Mesenteric fat pad (tissue), 1 donor: ENCODE data around the gene ACAT2. TPM values are rescaled to one million over a fixed set of nuclear protein-coding genes. Genes with fewer than 3 reads are reported as not detected.
A peak's percentile ranks its signal among the peaks of the same experiment; 100 is the strongest.
"Not testable (repeated sequence)": the region's sequence is repeated elsewhere in the genome, so short reads cannot be mapped to it uniquely, and the experiment has no call there.

Experiments used
- DNase-seq: peaks from one replicate; pipeline ENCODE4 v3.0.0-alpha.2; 2020; ENCODE audit warnings: low spot score
- total RNA-seq: library from RNA; stranded (reverse); fragmentation: NEBNext Ultra II Directional; extraction: Animal tissue kit (Norgen Biotek cat#: 25700); gene quantifications from one replicate; pipeline ENCODE4 v1.2.1, GENCODE V29; 2021
- donor health status: DM: yes; HTN: yes; CAD: no.

Gene ACAT2
- total RNA-seq, 1 donor from 2014 or later: 11.1 TPM

DNA sequence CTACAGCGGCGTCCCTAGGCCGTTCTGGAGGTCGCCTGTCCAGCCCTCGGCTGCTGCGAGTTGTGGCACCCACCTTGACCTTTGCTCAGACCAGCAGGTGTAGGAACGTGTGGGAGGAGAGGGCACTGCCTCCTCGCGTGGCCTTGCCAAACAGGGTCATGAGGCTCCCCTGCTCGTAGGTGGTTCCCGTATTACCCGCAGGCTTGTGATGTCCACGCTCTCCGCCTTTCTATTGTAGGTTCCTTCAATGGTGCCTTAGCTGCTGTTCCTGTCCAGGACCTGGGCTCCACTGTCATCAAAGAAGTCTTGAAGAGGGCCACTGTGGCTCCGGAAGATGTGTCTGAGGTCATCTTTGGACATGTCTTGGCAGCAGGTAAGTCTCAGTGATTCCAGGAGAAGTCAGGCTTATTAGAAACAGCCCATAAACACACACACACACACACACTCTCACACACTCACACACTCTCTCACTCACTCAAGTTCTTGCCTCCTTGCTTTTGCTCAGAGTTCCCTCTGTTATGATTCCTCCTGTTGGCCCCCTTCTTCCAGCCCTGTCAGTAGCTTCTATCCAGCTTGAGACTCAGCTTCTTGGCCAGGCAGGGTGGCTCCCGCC is 942 bp downstream of the ACAT2 start:
- no peak for DNase-seq

DNA sequence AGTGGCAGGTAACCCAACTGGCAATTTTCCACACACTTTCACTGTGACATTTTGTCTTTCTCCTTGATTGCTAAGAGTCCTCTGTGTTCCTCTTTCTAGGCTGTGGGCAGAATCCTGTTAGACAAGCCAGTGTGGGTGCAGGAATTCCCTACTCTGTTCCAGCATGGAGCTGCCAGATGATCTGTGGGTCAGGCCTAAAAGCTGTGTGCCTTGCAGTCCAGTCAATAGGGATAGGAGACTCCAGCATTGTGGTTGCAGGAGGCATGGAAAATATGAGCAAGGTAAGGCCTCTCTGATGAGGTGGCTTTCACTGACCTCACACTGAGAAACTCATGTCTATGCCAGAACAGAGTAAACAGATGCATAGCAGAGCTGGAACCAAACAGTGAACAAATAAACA is 5.1 kb downstream of the ACAT2 start:
- DNase-seq: no peak

DNA sequence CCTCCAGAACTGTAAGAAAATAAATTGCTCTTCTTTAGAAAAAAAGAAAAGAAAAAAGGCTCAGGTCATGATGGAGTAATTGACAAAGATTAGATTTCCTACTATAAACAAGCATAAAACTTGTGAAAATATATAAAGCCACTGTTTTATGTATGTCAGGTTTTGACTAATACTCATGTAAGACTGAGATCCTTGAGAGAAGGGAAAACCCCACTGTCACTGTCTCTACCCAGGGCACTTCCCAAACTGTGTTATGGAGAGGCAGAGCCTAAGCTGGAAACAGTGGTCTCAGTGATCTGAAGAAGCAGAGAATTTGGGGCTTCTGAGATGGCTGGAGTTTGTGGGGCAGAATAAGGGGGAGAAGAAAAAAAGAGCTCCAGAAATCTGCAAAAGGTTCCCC is 7.6 kb downstream of the ACAT2 start:
- no peak for DNase-seq

DNA sequence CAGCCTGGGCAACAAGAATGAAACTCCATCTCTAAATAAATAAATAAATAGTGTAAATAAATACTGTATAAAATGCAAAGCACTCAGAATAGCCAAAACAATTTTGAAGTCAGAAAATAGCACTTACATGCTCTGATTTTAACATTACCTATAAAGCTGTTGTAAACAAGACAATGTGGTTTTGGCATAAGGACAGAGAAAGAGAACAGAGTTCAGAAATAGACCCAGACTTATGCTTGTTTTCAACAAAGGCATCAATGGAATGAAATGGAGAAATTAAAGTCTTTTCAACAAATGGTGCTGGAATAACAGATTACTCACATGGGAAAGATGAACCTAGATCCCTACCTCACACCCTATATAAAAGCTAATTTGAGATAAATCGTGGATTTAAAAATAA is 10.4 kb downstream of the ACAT2 start:
- DNase-seq: no peak

DNA sequence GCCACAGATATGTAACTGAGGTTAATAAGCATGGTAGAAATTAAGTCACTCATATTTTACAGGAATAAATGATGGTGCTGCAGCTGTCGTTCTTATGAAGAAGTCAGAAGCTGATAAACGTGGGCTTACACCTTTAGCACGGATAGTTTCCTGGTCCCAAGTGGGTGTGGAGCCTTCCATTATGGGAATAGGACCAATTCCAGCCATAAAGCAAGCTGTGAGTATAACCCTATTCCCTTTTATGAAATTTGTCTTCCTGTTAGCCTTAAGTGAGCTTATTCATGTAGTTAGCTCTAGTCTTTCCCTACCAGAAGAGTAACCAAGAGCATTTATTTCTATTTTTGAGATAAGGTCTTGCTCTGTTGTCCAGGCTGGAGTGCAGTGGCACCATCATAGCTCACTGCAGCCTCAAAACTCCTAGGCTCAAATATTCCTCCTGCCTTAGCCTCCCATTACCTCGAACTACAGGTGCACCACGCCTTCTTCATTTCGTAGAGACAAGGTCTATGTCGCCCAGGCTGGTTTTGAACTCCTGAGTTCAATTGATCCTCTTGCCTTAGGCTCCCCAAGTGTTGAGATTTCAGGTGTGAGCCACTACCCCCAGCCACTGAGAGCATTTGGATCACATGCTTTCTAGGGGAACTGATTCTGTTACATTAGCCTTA is 15.5 kb downstream of the ACAT2 start:
- no peak for DNase-seq

DNA sequence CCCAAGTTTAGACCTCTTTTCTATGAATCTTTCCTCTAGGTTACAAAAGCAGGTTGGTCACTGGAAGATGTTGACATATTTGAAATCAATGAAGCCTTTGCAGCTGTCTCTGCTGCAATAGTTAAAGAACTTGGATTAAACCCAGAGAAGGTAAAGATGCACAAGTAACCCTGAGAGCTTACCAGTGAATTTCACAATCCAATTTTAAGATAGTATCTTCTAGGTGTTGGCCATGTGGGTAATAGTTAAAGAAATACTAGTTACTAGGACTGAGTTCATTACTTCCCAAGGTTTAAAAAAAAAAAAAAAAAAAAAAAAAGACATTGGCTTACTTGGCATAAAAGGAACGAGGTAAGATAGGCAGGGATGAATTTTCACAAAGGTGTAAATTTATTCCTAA is 16.3 kb downstream of the ACAT2 start:
- no peak for DNase-seq

DNA sequence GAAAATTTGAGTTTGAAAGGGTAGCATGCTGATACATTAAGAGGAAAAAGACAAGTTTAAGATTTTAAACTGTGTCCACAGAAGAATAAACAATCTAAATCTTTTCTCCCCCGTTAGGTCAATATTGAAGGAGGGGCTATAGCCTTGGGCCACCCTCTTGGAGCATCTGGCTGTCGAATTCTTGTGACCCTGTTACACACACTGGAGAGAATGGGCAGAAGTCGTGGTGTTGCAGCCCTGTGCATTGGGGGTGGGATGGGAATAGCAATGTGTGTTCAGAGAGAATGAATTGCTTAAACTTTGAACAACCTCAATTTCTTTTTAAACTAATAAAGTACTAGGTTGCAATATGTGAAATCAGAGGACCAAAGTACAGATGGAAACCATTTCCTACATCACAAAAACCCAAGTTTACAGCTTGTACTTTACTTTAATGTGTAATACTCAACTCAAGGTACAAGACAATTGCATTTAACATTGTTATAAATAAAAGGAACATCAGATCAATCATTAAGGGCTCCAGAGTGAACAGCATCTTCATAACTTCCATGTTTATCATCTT is 16.8 kb downstream of the ACAT2 start:
- DNase-seq: no peak

DNA sequence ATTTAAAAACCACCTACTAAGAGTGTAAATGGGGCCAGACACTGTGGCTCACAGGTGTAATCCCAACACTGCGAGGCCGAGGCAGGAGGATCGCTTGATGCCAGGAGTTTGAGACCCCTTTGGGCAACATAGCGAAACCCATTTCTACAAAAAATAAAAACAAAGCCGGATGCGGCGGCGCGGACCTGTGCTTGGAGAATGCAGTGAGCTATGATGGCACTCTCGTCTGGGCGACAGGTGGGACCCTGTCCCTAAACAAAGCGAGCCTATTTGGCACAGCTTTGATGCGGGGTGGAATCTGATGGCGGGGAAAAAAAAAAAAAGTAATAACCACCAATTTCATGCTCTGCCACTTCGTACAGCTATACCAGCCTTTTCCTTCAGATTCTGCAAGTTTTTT is 26.4 kb downstream of the ACAT2 start:
- no peak for DNase-seq

DNA sequence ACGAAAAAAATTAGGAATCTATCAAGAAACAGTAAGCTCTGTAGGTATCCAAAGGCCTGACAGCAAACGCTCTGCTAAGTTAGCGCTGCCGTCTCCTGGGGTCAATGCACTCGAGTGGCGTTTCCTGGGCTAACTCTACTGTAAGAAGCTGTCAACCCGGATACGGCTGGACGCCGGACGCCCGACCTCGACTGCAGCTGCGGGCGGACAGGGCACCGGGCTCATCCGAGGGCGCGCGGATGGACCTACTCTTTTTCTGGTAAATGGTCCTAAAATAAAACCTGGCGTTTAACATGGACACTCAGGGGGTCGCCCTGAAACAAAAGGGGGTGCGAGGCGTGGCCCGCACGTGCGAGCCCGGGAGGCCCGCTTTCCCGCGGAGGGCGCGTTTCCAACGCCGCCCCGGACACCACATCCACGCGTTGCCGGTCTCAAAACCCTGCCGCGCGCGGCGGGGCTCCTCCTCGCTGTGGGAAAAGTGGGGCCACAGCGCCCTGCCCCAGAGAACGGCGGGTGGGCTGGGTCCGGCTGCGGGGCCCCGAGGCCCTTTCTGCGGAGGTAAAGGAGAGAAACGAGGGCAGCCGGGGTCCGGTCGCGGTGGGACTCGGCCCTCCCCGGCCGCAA is 27.0 kb downstream of the ACAT2 start:
- no peak for DNase-seq

DNA sequence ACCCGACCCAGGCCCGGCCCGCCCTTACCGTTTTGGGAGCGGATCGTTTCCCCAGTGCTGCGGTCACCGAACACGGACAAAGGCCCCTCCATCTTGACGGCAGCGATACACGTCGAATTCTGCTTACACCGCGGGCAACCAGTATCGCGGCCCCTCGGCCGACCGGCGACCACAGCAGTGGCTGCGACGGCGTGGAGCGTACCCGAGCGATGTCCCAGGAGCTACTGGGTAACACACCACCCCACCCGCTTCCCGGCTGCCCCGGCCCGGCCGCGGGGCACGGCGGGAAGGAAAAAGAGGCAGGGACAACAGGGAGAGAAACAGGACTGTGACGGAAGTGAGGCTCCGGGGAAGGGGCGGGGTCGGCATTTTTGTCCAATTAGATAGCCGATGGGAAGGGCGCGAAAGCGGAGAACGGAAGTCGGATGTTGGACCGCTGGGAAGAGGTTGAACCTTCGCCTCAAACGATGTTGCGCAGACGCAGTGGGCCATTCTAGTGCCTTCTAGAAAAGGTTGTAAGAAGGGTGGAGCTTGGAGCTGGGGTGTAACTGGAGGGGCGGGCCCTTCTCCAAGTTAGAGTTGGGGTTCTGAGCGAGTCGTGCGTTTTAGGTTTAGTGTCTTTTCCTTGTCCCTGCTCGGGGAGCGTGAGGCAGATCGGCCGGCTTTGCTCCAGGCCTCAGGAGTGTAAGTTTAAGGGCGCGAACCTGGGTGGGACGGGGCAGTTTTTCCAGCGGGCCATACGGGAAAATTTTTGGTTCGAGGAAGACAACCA is 27.7 kb downstream of the ACAT2 start, which contains the start of gene TCP1:
Gene TCP1 (minus strand): TSS at position 226 of the 772 bp plus-strand sequence. CDS start 134 bp downstream, at position 92.
- peak; percentile 98 for DNase-seq

DNA sequence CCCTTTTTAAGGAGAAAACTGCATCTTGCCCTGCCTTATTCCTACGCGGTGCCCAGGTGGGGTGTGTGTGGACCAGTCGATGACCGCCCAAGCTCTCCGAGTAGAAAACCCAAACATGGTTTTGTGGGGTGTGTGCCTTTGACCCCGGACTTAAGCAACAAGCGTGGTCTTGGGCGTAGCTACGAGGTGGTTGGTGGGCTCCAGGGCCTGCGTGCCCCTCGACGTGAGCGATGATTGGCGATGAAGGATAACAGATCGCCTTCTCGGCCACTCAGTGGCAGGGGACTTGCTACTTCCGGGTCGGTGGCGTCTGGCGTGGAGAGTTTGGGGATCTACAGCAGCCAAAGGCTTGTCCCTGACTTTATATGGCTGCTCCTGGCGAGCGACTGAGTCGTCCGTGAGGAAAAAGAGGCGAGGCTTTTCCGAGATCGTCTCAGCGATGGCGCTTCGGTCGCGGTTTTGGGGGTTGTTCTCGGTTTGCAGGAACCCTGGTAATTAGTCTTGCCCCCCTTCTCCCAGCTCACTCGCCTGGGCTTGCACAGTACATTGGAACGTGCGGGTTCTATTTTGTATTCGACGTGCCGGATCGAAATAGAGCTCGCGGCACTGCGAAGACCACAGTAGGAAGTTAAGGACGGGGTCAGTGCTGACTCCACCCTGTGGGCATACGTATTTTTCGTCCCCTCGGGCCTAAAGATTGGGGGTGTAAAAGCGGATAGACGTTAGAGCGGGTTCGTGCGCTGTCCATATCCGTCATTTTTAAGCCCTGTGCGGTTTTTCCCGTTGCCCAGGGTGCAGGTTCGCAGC is 28.5 kb downstream of the ACAT2 start, which contains the start of gene MRPL18:
Gene MRPL18 (plus strand): TSS at position 319 of the 807 bp plus-strand sequence. CDS start 121 bp downstream, at position 440.
- peak; percentile 97 for DNase-seq

DNA sequence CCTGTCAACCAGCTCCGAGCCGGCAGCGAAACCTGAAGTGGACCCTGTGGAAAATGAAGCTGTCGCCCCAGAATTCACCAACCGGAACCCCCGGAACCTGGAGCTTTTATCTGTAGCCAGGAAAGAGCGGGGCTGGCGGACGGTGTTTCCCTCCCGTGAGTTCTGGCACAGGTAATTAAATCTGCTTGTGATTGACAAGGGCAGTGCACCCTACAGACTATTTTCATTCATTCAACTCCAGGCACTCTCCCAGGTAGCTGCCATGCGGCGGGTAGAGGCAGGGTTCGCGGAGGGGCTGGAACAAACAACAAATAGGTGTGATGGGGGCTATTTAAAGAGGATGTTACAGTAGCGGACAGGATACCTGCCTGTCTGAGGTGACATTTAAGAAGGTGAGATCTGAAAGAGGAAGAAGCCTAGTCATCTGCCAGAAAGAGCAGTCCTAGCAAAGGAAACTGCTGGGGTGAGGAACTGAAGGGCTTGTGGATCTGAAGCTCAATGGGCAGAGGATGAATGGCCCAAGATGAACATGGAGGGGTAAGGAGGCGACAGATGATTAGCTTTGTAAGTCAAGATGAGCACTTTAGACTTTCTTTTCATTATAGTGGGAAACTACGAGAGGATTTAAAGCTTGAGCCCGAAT is 29.2 kb downstream of the ACAT2 start:
- no peak for DNase-seq

DNA sequence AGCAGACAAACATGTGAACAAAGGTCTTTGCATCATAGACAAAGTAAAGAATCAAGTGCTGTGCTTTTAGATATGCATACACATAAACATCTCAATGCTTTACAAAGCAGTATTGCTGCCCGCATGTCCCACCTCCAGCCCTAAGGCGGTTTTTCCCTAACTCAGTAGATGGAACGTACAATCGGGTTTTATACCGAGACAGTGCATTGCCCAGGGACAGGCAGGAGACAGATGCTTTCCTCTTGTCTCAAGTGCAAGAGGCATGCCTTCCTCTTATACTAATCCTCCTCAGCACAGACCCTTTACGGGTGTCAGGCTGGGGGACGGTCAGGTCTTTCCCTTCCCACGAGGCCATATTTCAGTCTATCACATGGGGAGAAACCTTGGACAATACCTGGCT is 33.1 kb downstream of the ACAT2 start:
- DNase-seq: not testable (repeated sequence)

DNA sequence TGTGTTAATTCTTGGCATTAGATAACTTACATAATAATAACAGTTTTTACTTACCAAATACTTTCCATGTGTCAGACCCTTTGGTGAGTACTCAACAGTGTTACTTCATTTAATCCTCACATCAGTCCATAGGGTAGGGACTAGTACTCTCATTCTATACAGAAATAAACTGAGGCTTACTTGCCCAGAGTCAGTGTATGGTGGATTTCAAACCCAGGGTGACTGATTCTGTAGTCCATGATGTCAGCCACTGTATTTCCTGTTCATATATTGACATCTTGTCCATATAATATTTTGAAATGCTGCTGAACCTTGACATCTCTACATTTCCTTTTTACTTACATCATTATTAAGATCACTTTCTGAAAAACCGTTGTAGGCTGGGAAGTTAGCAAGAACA is 35.7 kb downstream of the ACAT2 start:
- DNase-seq: no peak

DNA sequence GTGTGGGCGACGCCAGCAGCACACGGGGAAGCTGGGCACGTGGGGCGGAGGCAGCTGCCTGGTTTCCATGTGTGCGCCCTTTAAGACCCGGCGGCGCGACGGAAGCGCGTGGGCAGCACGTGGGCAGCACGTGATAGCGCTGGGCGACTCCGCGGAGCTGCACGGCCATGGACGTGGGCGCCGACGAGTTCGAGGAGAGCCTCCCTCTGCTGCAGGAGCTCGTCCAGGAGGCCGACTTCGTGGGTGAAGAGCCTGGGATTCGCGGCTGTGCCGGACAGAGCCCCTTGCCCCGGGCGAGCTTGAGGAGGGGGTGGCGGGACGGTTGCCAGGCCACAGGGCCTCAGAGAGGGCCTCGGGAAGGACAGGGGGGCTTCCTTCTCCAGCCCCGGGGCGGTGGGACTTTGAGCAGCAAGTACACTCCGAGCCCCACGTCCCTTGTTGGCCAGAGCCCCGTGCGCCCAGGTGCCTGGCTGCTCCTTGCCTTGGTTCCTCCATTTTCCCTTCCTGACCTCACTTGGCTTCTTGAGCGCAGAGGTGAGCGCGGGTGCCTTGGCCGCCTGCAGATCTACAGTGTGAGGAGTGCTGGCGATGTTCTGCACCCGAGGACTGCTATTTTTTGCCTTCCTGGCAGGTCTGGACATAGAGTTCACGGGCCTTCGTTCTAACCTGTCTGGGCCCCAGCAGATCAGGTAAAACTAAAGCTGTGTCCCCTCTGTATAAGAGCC is 38.5 kb downstream of the ACAT2 start, which contains the start of gene PNLDC1:
Gene PNLDC1 (plus strand): TSS at position 136 of the 725 bp plus-strand sequence. CDS start 32 bp downstream, at position 168.
- DNase-seq: peak; percentile 88

DNA sequence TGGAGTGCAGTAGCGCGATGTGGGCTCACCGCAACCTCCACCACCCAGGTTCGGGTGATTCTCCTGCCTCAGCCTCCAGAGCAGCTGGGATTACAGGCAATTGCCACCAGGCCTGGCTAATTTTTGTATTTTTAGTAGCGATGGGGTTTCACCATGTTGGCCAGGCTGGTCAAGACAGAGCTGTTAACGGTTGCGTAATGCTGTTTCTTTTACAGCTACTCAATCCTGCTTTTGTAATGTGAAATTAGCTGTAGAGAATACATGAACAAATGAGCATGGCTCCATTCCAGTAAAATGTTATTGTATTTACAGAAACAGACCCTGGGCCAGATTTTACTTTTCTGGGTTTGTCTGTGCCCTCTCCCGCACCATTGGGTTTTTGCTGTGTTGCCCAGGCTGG is 40.1 kb downstream of the ACAT2 start:
- no peak for DNase-seq

DNA sequence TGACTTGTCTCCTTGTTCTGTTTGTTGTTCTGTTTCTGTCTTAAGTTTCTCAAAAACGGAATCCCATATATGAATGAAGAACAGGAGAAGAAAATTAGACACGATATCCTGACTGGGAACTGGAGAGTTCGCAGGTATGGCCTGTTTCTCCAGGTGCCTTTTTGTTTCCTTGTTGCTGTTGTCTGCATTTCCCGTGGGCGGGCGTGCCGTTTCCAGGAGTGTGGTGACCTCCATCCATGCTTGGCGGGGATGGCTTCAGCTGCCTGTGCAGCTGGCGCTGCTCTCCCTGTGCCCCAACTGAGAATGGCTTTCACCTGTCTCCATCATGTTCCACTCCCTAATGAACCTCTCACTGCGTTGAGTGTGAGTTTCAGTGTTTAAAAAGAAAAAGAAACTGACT is 42.7 kb downstream of the ACAT2 start:
- DNase-seq: no peak

DNA sequence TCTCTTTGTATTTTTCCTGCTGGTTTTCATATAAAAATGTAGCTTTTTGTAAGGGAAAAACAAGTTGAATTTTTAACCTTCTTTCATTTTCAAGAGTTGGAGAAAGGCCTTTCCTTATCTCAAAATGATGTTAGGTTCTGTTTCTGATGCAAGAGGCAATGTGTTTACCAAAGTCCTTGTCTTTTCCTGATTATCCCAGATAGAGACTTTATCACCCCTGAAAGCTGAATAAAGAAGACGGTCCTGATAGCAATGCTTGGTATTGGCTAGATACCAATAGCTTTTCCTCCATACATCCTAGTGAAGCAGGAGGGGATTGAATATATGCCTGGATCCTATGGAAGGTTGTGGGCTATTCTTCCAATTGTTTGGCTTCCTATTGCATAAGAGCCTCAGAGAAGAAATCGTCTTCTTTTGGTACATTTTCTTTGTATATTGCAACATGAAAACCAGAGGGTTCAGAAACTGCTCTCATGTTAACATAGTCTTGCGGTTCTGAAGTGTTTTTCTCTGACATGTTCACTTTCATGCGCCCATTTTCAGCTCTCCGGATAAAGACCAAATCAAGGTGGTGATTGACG is 43.7 kb downstream of the ACAT2 start:
- DNase-seq: no peak

DNA sequence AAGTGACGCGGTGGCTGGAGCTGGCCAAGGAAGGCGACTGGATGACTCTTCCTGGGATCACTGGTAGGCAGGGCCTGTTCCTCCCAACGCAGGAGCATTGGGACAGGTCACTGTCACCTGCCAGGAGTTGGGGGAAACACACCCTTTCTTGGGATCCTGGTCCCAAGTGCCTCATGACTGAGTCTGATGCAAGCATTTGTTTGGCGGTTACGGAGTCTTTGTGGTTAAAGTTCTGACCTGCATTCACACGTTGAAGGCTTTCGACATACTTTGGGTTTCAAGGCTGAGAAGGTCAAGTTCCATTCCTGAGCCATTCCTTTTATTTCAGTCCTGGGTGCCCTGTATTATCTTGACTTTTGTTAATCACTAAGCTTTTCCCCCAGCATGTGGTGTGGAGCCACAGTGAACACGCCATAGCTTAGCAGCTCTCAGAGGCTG is 44.2 kb downstream of the ACAT2 start:
- DNase-seq: peak; percentile 64
